Aorta (tissue), 5 donors: ENCODE measurements around the gene NF1. TPM values are rescaled to one million over a fixed set of nuclear protein-coding genes. Genes with fewer than 3 reads are reported as not detected.
"Not testable (repeated sequence)": the region's sequence is repeated elsewhere in the genome, so short reads cannot be mapped to it uniquely, and the experiment has no call there.

Experiments used
- ATAC-seq: fragments of 200-7000 bp; cut with Tn5 transposase; one replicate; pipeline ENCODE4 v1.9.1; 2022; ENCODE audit warnings: moderate library complexity; ENCODE audit not compliant: low FRiP score
- DNase-seq, 2 donors: peaks; one replicate each; pipeline ENCODE4 v3.0.0-alpha.2; 2020
- H3K27ac ChIP-seq, 2 donors: one replicate each; pipeline ENCODE4 v1.5.1; 2013; ENCODE audit warnings: low read length in 2 of 2, mild to moderate bottlenecking in 2 of 2, moderate library complexity in 2 of 2, control low read depth in 1 of 2, inconsistent platforms in 1 of 2, low read depth in 1 of 2
- H3K27me3 ChIP-seq, 2 donors: one replicate each; pipeline ENCODE4 v1.6.1; 2013; ENCODE audit warnings: control low read depth in 1 of 2, low read length in 1 of 2, mild to moderate bottlenecking in 1 of 2, moderate library complexity in 1 of 2; ENCODE audit not compliant: insufficient read depth in 2 of 2, control insufficient read depth in 1 of 2
- H3K36me3 ChIP-seq, 2 donors: one replicate each; pipeline ENCODE4 v1.6.1; 2013; ENCODE audit warnings: control low read depth in 1 of 2, low read length in 1 of 2, mild to moderate bottlenecking in 1 of 2; ENCODE audit not compliant: insufficient read depth in 2 of 2, control insufficient read depth in 1 of 2
- H3K4me1 ChIP-seq, 2 donors: one replicate each; pipeline ENCODE4 v1.6.1; 2013; ENCODE audit warnings: low read length in 2 of 2, control low read depth in 1 of 2, mild to moderate bottlenecking in 1 of 2, moderate library complexity in 1 of 2; ENCODE audit not compliant: insufficient read depth in 2 of 2, control insufficient read depth in 1 of 2
- H3K4me3 ChIP-seq, 2 donors: one replicate each; pipeline ENCODE4 v1.5.1; 2013; ENCODE audit warnings: low read length in 2 of 2, control low read depth in 1 of 2, mild to moderate bottlenecking in 1 of 2
- H3K9me3 ChIP-seq: one replicate; pipeline ENCODE4 v1.6.1; 2013; ENCODE audit warnings: mild to moderate bottlenecking, low read length; ENCODE audit not compliant: control insufficient read depth
- WGBS, 2 donors: extraction: QIAGEN DNeasy Blood & Tissue Kit; methylation state at CpG; one replicate each; pipeline ENCODE4 v1.1.7; 2013; 5-methylcytosine and 5-hydroxymethylcytosine counted together
- intact Hi-C, 2 donors: fragments of 100-400 bp; cut with DNase I; formaldehyde crosslinking; loops; one replicate each; pipeline versions ENCODE4 v1.14.2 to v1.15.0; 2022
- polyA plus RNA-seq, 2 donors: library from polyadenylated mRNA; stranded (reverse); fragments of 200-250 nt; gene quantifications; one replicate each; pipeline ENCODE4 v1.2.3, GENCODE V29; 2013
- total RNA-seq, 2 donors: library from RNA; stranded (reverse); fragmentation: NEBNext Ultra II Directional; extraction: Animal tissue kit (Norgen Biotek cat#: 25700); gene quantifications; one replicate each; pipeline ENCODE4 v1.2.1, GENCODE V29; 2021
- donor health status: healthy with polysubstance abuse.
- donor health status: Bipolar disorder and iron deficiency.
- donor health status: DM: no; HTN: no; CAD: no.
- donor health status: DM: no; HTN: no; CAD: no.
- donor health status: DM: yes; HTN: yes; CAD: no.

NF1 gene
- total and polyA plus RNA-seq, 4 donors: 4.1 to 93.9 (median 45.0) TPM

DNA sequence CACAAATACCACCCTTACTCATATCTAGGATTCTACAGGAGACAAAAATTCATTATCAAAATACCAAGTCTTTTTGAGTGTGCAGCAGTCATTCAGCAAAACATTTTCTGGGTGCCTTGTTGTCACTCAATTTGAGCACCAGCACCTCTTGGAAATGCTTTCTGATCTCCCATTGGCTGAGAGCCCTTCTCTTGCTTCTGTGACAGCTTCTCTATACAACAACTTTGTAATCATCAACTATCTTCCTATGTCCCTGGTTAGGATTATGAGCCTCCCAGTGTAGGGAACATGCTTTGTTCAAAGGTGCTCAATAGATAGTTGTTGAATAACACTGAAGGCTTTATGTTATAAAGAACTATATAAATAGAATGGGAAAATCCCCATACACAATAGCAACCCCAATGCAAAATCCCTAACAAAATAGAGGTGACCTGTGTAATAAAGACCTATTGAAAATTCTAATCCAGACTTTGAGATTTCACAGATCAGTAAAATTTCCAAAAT lies 286.4 kb downstream of the NF1 start:
- Histone ChIP-seq H3K9me3 (no peaks in the 10 kb centered on the region), H3K4me1 (no peaks in the 10 kb centered on the region), H3K27me3 (no peaks in the 10 kb centered on the region), H3K36me3 (no peaks in the 10 kb centered on the region), H3K4me3 (no peak overlapping the region), H3K27ac (no peak overlapping the region)
- intact Hi-C loops: no loop called here
- DNase-seq (no peak), ATAC-seq (no peak)

DNA sequence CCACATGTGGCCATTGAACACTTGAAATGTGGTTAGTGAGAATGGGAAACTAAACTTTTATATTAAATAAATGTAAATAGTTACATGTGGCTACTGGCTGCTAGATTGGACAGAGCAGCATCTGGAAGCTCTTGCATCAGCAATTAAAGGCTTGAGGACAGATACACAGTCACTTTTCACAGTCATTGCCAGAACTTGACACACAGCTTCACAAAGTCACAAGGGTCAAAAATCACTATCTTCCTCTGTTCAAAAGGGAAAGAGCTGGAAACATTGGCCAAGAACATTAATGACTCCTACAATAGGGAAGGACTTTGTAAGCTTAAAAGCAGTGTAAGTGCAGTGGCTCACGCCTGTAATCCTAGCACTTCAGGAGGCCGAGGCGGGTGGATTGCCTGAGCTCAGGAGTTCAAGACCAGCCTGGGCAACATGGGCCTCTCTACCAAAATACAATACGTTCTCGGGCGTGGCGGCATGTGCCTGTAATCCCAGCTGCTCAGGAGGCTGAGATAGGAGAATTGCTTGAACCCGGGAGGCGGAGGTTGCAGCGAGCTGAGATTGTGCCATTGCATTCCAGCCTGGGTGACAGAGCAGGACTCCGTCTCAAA lies 288.0 kb downstream of the NF1 start:
- intact Hi-C loops, DNase-seq, H3K9me3 ChIP-seq, H3K4me3 ChIP-seq, ATAC-seq, H3K36me3 ChIP-seq, H3K4me1 ChIP-seq, H3K27ac ChIP-seq, H3K27me3 ChIP-seq: not testable (repeated sequence)
- WGBS, 2 donors: 89 to 93% methylated on average over 11 of the region's 11 CpGs

DNA sequence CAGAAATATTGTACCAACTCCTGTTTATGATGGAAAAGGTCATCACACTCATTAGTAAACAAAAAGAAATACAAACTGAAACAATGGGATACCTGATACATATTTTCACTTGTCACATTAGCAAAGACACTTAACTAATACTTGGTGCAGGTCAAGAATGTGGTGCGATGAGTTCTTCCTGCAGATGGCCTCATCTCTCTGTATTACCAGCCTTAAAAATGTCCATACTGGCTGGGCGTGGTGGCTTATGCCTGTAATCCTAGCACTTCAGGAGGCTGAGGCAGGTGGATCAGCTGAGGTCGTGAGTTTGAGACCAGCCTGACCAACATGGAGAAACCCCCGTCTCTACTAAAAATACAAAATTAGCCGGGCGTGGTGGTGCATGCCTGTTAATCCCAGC lies 288.7 kb downstream of the NF1 start:
- H3K9me3 ChIP-seq, intact Hi-C loops, DNase-seq, H3K4me3 ChIP-seq, H3K27me3 ChIP-seq, H3K4me1 ChIP-seq, H3K36me3 ChIP-seq, H3K27ac ChIP-seq, ATAC-seq: not testable (repeated sequence)
- WGBS, 2 donors: 94 to 95% methylated on average over 6 of the region's 6 CpGs

DNA sequence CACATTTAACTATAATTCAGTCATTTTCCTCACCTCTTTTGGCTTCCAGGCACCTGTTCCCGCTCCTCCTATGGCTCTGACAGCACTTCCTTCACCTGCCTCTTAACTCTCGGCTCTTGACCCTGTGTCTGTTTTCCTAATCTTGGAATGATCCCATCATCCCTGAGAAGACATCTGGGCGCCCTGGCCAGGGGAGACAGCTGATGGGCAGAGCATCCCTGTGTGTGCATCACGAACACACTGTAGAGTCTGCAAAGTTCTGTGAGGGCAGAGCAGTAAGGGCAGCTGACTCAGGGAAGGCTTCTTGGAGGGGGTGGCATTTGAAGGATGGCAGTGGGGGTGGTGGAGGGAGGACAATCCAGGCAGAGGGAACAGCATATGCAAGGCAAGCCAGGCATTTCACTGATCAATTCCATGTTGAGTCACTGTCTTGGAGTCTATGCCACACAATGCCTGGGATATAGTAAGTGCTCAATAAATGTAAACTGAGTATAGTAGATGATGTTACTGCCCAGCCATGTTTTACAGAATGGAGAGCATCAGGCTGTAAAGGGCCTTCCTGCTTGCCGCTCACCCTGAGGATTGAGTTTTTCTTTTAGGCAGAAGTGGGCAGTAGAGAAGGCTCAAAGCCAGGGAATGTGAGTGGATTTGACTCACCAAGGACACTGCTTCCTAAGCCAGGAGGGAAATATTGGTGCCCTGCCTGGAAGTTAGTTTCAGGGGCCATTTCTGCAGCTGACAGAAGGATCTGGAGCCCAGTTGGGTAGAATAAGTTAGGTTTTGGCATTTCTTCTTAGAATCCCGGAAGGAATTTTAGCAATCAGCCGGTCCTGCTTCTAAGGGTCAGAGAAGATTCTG lies 290.9 kb downstream of the NF1 start:
- ATAC-seq (no peak), DNase-seq (no peak)
- intact Hi-C loops: no loop called here
- Histone ChIP-seq H3K4me1 (no peaks in the 10 kb centered on the region), H3K4me3 (no peak overlapping the region), H3K27ac (no peak overlapping the region), H3K27me3 (no peaks in the 10 kb centered on the region), H3K9me3 (no peaks in the 10 kb centered on the region), H3K36me3 (no peaks in the 10 kb centered on the region)
- WGBS, 2 donors: 81 to 89% methylated on average over 7 of the region's 7 CpGs

DNA sequence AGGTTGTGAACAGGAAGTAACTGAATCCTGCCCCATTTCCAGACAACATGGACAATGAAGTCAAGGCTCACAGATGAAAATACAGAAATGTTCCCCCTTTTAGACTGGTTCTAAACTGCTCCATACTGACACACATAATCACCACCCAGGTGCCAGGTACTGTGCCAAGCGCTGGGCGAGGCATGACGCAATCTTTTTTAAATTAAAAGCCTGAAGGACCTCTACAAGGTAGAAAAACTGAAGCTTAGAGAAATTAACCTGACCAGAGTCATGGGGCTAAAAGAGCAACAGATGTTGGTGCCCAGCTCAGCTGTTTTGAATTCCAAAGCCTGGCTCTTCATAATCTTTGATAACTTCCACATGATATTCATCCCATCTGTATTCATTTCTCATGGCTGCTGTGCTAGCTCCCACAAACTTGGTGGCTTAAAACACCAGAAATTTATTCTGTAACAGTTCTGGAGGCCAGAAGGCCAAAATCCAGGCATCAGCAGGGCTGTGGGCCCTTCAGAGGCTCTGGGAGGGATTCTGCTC lies 291.8 kb downstream of the NF1 start:
- intact Hi-C loops: no loop called here
- WGBS, 2 donors: 87 to 95% methylated on average over 3 of the region's 3 CpGs
- ATAC-seq: no peak

DNA sequence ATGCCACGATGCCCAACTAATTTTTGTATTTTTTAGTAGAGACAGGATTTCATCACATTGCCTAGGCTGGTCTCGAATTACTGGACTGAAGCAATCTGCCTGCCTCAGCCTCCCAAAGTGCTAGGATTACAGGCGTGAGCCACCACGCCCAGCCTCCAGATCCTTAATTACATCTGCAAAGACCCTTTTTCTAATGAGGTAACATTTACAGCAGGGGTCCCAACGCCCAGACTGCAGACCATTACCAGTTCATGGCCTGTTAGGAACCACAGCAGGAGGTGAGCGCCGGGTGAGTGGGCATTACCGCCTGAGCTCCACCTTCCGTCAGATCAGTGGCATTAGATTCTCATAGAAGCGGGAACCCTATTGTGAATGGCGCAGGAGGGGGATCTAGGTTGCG lies 292.7 kb downstream of the NF1 start:
- intact Hi-C loops: no loop called here
- Histone ChIP-seq H3K9me3 (no peaks in the 10 kb centered on the region), H3K4me3 (no peak overlapping the region), H3K27ac (no peak overlapping the region), H3K27me3 (no peaks in the 10 kb centered on the region), H3K36me3 (no peaks in the 10 kb centered on the region), H3K4me1 (no peaks in the 10 kb centered on the region)
- DNase-seq (no peak), ATAC-seq (no peak)
- 87 to 90% methylated on average over 12 of the region's 12 CpGs for WGBS, 2 donors

More for the DNA sequence above, 291.8 kb downstream of the NF1 start:
- Histone ChIP-seq H3K4me3 (no peak overlapping the region), H3K4me1 (no peaks in the 10 kb centered on the region), H3K27me3 (no peaks in the 10 kb centered on the region), H3K27ac (no peak overlapping the region), H3K9me3 (no peaks in the 10 kb centered on the region), H3K36me3 (no peaks in the 10 kb centered on the region)
- no peak for DNase-seq

DNA sequence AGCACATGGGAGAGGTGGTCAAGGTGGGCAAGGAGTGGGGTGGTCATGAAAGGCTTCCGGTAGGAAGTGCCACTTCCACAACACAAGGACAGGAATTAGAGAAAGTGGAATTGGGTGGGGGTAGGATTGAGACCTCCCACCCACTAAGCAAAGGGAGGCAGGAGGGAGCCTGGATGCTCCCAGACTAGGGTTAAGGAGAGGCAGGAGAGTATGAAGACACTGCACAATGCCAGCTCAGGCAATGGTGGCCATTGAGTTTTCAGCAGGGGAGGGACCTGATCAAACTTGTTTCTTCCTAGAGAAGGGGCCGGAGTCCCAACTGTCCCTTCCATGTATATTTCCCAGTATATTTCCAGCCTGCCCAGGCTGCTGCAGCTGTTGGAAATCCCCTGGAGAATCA lies 293.6 kb downstream of the NF1 start:
- no peaks in the 10 kb centered on the region for H3K9me3 ChIP-seq
- WGBS, 2 donors: 87 to 93% methylated on average over 2 of the region's 2 CpGs
- DNase-seq: no peak
- H3K4me3 ChIP-seq: no peak overlapping the region
- no peaks in the 10 kb centered on the region for H3K4me1 ChIP-seq
- intact Hi-C loops: no loop called here
- H3K27ac ChIP-seq: no peak overlapping the region
- H3K27me3 ChIP-seq: no peaks in the 10 kb centered on the region
- ATAC-seq: no peak
- no peaks in the 10 kb centered on the region for H3K36me3 ChIP-seq

DNA sequence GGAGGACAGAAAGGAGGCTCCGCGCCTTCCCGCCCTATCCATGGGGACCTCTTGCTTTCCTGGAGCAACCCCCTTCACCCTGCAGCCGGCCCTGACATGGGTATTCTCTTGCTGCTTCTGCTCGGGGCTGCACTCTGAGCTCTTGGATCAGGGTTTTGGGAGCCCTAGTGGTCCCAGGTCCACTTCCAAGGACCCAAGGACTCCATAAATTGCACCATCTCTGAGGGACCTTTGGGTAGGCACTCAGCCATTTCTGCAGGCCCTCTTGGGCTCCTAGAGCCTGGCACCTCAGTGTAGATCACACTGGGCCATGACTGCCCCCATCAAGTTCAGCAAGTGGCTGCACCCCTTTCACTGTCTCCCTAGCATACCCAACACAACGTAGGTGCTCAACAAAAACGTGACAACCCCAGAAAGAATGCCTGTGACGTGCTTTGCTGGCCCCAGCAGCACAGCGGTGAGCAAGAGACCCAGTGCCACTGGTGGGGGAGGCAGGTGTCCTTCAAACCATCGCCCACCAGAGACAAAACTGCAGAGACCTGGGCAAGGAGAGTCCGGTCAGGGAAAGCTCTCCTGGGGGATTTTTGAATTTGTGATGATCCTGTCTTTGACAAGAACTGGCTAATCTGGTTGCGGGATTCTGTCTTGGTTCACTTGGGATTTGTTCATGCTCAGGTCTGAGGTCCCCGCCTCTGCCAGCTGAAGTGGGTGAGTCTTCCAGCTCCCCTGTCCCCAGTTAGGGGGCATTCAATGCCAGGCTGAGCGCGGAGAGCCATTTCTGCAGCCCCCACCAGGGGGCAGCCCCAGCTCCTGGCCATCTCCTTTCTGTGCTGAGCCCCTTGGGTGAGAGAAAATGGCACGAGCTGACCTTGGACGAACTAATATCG lies 294.2 kb downstream of the NF1 start:
- intact Hi-C loops: no loop called here
- H3K27me3 ChIP-seq: no peaks in the 10 kb centered on the region
- H3K4me1 ChIP-seq: no peaks in the 10 kb centered on the region
- H3K4me3 ChIP-seq: no peak overlapping the region
- no peaks in the 10 kb centered on the region for H3K36me3 ChIP-seq
- ATAC-seq (no peak), DNase-seq (no peak)
- 50 to 54% methylated on average over 18 of the region's 18 CpGs for WGBS, 2 donors
- H3K9me3 ChIP-seq: no peaks in the 10 kb centered on the region
- H3K27ac ChIP-seq: no peak overlapping the region
